HepG2 (cell line): Measurements from ENCODE around the gene PDE5A. TPM values are rescaled to one million over a fixed set of nuclear protein-coding genes. Genes with fewer than 3 reads are reported as not detected.

ENCODE experiments used
- ATAC-seq: fragments of 200-7000 bp; cut with Tn5 transposase; 3 replicates; pipeline ENCODE4 v1.9.1; 2020; ENCODE audit warnings: mild to moderate bottlenecking, moderate library complexity
- BruUV-seq: library from RNA; stranded (reverse); fragments of 400-500 nt; replicated peaks from 2 replicates; lab custom pipeline; 2021; lab: Mats Ljungman, UMichigan
- CTCF ChIA-PET: fragments of 300-600 bp; formaldehyde crosslinking; extraction: SDS; loops from one replicate; lab custom pipeline; 2021; ENCODE audit warnings: low total read pairs, inconsistent platforms, low intra/inter-chr PET ratio; lab: Yijun Ruan, JAX
- POLR2A ChIA-PET: fragments of 350-600 bp; sonication (Branson Sonifier 250); formaldehyde crosslinking; loops from one replicate; lab custom pipeline; 2020; ENCODE audit warnings: antibody characterized with exemption, inconsistent platforms; lab: Yijun Ruan, JAX
- DNase-seq: peaks from one replicate; pipeline ENCODE4 v3.0.0-alpha.2; 2015; ENCODE audit warnings: low spot score
- FAIRE-seq: peaks from 3 replicates; lab custom pipeline; 2011; peaks lifted over from hg19 to GRCh38; lab: Jason Lieb, UNC
- H2AFZ ChIP-seq: one replicate; pipeline ENCODE4 v1.6.1; 2011; ENCODE audit warnings: low read length, inconsistent platforms
- H3K27ac ChIP-seq: fragments of 300-600 bp; 3 replicates; pipeline ENCODE4 v1.8.0; 2011; ENCODE audit warnings: mixed run types, mild to moderate bottlenecking, mixed read lengths, low read length, inconsistent platforms; ENCODE audit not compliant: insufficient read depth; ENCODE audit errors: extremely low read length
- H3K27me3 ChIP-seq, 2 experiments: fragments of 200-600 bp in 1 of 2; 2 replicates in 1 of 2; 3 replicates in 1 of 2; pipeline versions ENCODE4 v1.6.0 to v1.8.0; 2011; ENCODE audit warnings: low read length in 2 of 2, mild to moderate bottlenecking in 2 of 2, moderate library complexity in 2 of 2, inconsistent platforms in 1 of 2; ENCODE audit not compliant: insufficient read depth in 2 of 2, control insufficient read depth in 1 of 2
- H3K36me3 ChIP-seq, 2 experiments: fragments of 200-600 bp in 1 of 2; replicated peaks in 1 of 2; 2 replicates in 1 of 2; 3 replicates in 1 of 2; pipeline versions ENCODE4 v1.5.1 to v1.8.0; 2011; ENCODE audit warnings: low read length in 2 of 2, inconsistent platforms in 1 of 2; ENCODE audit not compliant: insufficient read depth in 2 of 2, control insufficient read depth in 1 of 2
- H3K4me1 ChIP-seq: 2 replicates; pipeline ENCODE4 v1.5.1; 2012; ENCODE audit warnings: low read length, inconsistent platforms; ENCODE audit not compliant: insufficient read depth
- H3K4me2 ChIP-seq: 2 replicates; pipeline ENCODE4 v1.6.0; 2011; ENCODE audit warnings: low read depth, low read length, inconsistent platforms
- H3K4me3 ChIP-seq, 3 experiments: fragments of 200-600 bp in 1 of 3; sonication (generic), shearing (Covaris generic) in 1 of 3; replicated peaks in 1 of 3; 2 replicates each; pipeline ENCODE4 v1.5.1; 2011 to 2016; ENCODE audit warnings: low read length in 3 of 3, inconsistent platforms in 2 of 3, low read depth in 2 of 3, mild to moderate bottlenecking in 2 of 3, control low read depth in 1 of 3, mixed read lengths in 1 of 3; ENCODE audit not compliant: insufficient read depth in 1 of 3
- H3K79me2 ChIP-seq: one replicate; pipeline ENCODE4 v1.6.1; 2011; ENCODE audit warnings: low read length, inconsistent platforms; ENCODE audit not compliant: insufficient read depth
- H3K9ac ChIP-seq: 2 replicates; pipeline ENCODE4 v1.6.0; 2011; ENCODE audit warnings: mild to moderate bottlenecking, low read depth, low read length, inconsistent platforms; ENCODE audit not compliant: insufficient read depth
- H3K9me3 ChIP-seq: 2 replicates; pipeline ENCODE4 v1.5.1; 2012; ENCODE audit warnings: mild to moderate bottlenecking, low read length
- H4K20me1 ChIP-seq: 2 replicates; pipeline ENCODE4 v1.6.0; 2011; ENCODE audit warnings: inconsistent platforms, mild to moderate bottlenecking, low read length, moderate library complexity; ENCODE audit not compliant: insufficient read depth
- ATM ChIP-seq: fragments of 450-650 bp; IDR thresholded peaks from 2 replicates; pipeline ENCODE4 v1.7.1; 2017; ENCODE audit warnings: mild to moderate bottlenecking, borderline replicate concordance
- BCL3 ChIP-seq: sonication (generic); formaldehyde crosslinking; IDR thresholded peaks from 2 replicates; pipeline ENCODE4 v1.5.1; 2020; ENCODE audit warnings: mild to moderate bottlenecking, missing genetic modification reagents, moderate library complexity
- CREB3 ChIP-seq: sonication (generic); formaldehyde crosslinking; IDR thresholded peaks from 2 replicates; pipeline ENCODE4 v1.5.0; 2020; ENCODE audit warnings: missing genetic modification reagents
- MAF1 ChIP-seq: sonication (generic); formaldehyde crosslinking; IDR thresholded peaks from 2 replicates; pipeline ENCODE4 v1.5.0; 2020; ENCODE audit warnings: missing genetic modification reagents, borderline replicate concordance
- NCOA2 ChIP-seq: sonication (generic); formaldehyde crosslinking; IDR thresholded peaks from 2 replicates; pipeline ENCODE4 v1.8.0; 2022; ENCODE audit warnings: inconsistent platforms
- NFIC ChIP-seq: IDR thresholded peaks from 2 replicates; pipeline ENCODE4 v1.6.1; 2012; ENCODE audit warnings: mild to moderate bottlenecking, low read length, inconsistent platforms
- STAT5B ChIP-seq: sonication (generic); formaldehyde crosslinking; IDR thresholded peaks from 2 replicates; pipeline ENCODE4 v1.4.0; 2020; ENCODE audit warnings: missing genetic modification reagents
- ZBTB3 ChIP-seq: sonication (generic); formaldehyde crosslinking; IDR thresholded peaks from 2 replicates; pipeline ENCODE4 v1.4.0; 2020; ENCODE audit warnings: low read depth, mild to moderate bottlenecking, moderate library complexity, missing genetic modification reagents, borderline replicate concordance
- ZBTB4 ChIP-seq: sonication (generic); formaldehyde crosslinking; IDR thresholded peaks from 2 replicates; pipeline ENCODE4 v1.4.0; 2020; ENCODE audit warnings: missing genetic modification reagents, mild to moderate bottlenecking, borderline replicate concordance
- ZNF362 ChIP-seq: sonication (generic); formaldehyde crosslinking; IDR thresholded peaks from 2 replicates; pipeline ENCODE4 v1.4.0; 2020; ENCODE audit warnings: missing genetic modification reagents, mild to moderate bottlenecking, borderline replicate concordance
- ZNF383 ChIP-seq: sonication (generic); formaldehyde crosslinking; IDR thresholded peaks from 2 replicates; pipeline ENCODE4 v1.4.0; 2020; ENCODE audit warnings: missing genetic modification reagents, mild to moderate bottlenecking, borderline replicate concordance
- WGBS: methylation state at CpG from one replicate; pipeline ENCODE4 v1.1.6; 2017; ENCODE audit warnings: low lambda C conversion rate; 5-methylcytosine and 5-hydroxymethylcytosine counted together
- in situ Hi-C: cut with HindIII; loops from 2 replicates; pipeline ENCODE4 v1.10.0; 2017; ENCODE audit warnings: low pct_unique_long_range_greater_than_20kb; ENCODE audit not compliant: extremely low pct_ligation_motif_present
- intact Hi-C: fragments of 100-400 bp; cut with micrococcal nuclease; formaldehyde crosslinking; loops from one replicate; pipeline ENCODE4 v1.10.0; 2022; ENCODE audit not compliant: unreplicated experiment
- polyA plus RNA-seq, 8 experiments: library from polyadenylated mRNA; depleted of rRNA in 3 of 8; stranded (reverse) in 7 of 8; unstranded in 1 of 8; fragments of >200 nt; fragmentation: Illumina TruSeq in 4 of 8; extraction: Trizol in 4 of 8; gene quantifications; 2 replicates each; pipeline versions ENCODE4 v1.2.1 to v1.2.3, GENCODE V29; 2011 to 2016; ENCODE audit warnings: low read depth in 4 of 8, missing spikeins in 1 of 8, mixed read lengths in 1 of 8; ENCODE audit not compliant: insufficient read depth in 1 of 8
- total RNA-seq, 5 experiments: library from RNA; depleted of rRNA; stranded (reverse); fragments of >200 nt; fragmentation: Illumina TruSeq; extraction: Trizol; gene quantifications; 2 replicates each; pipeline ENCODE4 v1.2.3, GENCODE V29; 2016; ENCODE audit warnings: low read depth in 1 of 5

PDE5A gene
- total and polyA plus RNA-seq, 2 of the 13 experiments (the other 11 are each of a cell fraction or from before 2014, with no cell fraction given), result 0.22 to 0.44 TPM

GRCh38 chr4:119489305-119489704 is 139.3 kb downstream of the PDE5A start:
- Histone ChIP-seq H3K36me3 (peaks cover 3 to 26% of the 10 kb centered on the region in 2 experiments; a peak in 3 of 5 replicates), H4K20me1 (no peaks in the 10 kb centered on the region), H3K4me1 (no peaks in the 10 kb centered on the region), H3K27ac (no peak overlapping the region), H3K4me2 (no peak overlapping the region), H3K27me3 (no peaks in the 10 kb centered on the region), H2AFZ (no peak overlapping the region), H3K9ac (no peak overlapping the region), H3K9me3 (no peaks in the 10 kb centered on the region), H3K4me3 (no peak overlapping the region), H3K79me2 (no peaks in the 10 kb centered on the region)
- intact Hi-C loops (no loop called here), in situ Hi-C loops (loop anchor here (10.0 to 25.0 kb wide), 2 partner anchors 175 to 502 kb away; no protein-coding TSS in a partner anchor)
- 94% methylated on average over 3 of the region's 3 CpGs for WGBS
- POLR2A ChIA-PET, result no interaction called here
- ATAC-seq, result no peak
- CTCF ChIA-PET, result no interaction called here
- no peak for DNase-seq
- no peak for TF ChIP-seq STAT5B (CRISPR knock-in tag)
- TF ChIP-seq ZNF383 (CRISPR knock-in tag), result no peak
- TF ChIP-seq CREB3, result no peak
- TF ChIP-seq ATM, result no peak
- TF ChIP-seq ZBTB3 (CRISPR knock-in tag), result no peak
- TF ChIP-seq NFIC, result no peak
- TF ChIP-seq MAF1, result no peak
- no peak for TF ChIP-seq ZNF362 (CRISPR knock-in tag)
- TF ChIP-seq ZBTB4 (CRISPR knock-in tag), result no peak
- TF ChIP-seq BCL3, result no peak
- TF ChIP-seq NCOA2, result no peak
- FAIRE-seq, result no peak
- BruUV-seq, result no TSS peak
